GM12875 (cell line): ENCODE results near the gene AMBN.

ENCODE experiments used
- H3K4me3 ChIP-seq: one replicate; pipeline ENCODE4 v1.5.1; 2011; ENCODE audit warnings: low read depth, low read length, control low read depth
- TF ChIP-seq, protein P1 (sequence below): IDR thresholded peaks from 2 replicates; pipeline ENCODE4 v1.5.1; 2011; ENCODE audit warnings: low read depth, mild to moderate bottlenecking, control low read depth, inconsistent platforms, low read length, moderate library complexity, borderline replicate concordance; ENCODE audit not compliant: insufficient read depth

AMBN gene, protein sequence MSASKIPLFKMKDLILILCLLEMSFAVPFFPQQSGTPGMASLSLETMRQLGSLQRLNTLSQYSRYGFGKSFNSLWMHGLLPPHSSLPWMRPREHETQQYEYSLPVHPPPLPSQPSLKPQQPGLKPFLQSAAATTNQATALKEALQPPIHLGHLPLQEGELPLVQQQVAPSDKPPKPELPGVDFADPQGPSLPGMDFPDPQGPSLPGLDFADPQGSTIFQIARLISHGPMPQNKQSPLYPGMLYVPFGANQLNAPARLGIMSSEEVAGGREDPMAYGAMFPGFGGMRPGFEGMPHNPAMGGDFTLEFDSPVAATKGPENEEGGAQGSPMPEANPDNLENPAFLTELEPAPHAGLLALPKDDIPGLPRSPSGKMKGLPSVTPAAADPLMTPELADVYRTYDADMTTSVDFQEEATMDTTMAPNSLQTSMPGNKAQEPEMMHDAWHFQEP

DNA sequence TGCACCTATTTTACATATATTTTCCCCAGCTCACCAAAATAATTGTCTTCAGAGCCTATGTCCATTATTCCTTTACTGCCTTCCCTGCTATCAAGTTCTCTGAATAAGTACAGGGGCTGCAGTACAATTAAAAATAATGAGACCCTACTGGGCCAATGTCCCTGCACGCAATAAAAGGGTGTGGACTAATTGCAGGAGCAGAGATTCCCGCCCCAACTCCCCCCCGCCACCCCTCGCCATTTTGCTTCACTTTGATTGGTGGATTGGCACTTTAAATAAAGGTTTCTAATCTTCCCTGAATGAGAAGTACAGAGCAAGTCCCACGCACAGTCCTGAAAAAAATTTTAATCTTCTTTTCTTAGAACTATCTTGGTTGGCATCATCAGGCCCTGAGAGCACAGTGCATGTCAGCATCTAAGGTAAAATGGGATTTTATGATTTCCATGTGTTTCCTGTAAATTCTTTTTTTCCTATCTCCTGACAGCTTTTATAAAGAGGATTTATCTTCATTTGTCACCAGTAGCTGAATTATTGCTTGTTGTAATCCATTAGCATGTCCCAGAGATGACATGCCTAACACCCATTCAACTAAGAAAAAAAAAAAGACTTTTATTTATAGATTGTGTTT is at the start of gene AMBN:
Gene AMBN (plus strand): TSS at position 302 of the 628 bp plus-strand sequence. CDS start 103 bp downstream, at position 405.
- H3K4me3 ChIP-seq: no peak within 1 kb of the TSS
- TF ChIP-seq, protein P1, sequence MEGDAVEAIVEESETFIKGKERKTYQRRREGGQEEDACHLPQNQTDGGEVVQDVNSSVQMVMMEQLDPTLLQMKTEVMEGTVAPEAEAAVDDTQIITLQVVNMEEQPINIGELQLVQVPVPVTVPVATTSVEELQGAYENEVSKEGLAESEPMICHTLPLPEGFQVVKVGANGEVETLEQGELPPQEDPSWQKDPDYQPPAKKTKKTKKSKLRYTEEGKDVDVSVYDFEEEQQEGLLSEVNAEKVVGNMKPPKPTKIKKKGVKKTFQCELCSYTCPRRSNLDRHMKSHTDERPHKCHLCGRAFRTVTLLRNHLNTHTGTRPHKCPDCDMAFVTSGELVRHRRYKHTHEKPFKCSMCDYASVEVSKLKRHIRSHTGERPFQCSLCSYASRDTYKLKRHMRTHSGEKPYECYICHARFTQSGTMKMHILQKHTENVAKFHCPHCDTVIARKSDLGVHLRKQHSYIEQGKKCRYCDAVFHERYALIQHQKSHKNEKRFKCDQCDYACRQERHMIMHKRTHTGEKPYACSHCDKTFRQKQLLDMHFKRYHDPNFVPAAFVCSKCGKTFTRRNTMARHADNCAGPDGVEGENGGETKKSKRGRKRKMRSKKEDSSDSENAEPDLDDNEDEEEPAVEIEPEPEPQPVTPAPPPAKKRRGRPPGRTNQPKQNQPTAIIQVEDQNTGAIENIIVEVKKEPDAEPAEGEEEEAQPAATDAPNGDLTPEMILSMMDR: no peak

DNA sequence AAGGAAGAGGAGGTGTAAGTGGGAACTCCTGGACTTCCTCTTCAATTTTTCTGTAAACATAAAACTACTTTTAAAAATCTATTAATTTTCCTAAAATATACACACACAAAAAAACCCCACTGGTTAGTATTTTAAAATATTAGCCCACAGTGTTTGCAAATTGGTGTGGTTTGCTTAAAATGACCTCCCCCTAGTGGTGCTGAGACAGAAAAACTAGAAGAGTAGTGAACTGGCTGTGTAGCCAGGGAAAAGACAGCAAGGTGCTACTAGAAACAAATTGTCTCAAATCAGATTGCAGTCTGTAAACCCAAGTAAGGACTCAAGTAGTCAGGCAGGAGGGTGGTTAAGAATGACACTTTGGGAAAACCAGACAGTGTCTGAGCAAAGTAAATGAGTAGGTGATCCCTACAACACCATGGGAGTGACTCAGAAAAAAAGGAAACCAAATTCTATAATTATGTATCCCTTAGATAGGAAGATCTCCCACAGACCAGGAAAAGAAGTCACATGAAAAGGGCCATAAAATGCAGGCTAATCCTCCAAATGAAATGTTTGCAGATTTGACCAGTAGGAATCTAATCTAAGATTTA is 47.7 kb upstream of the AMBN start:
- no peak overlapping the region for H3K4me3 ChIP-seq
- TF ChIP-seq, protein P1: peak; percentile 45; the same call in 1 of the 2 replicates

GRCh38 chr4:70556856-70557255 is 35.2 kb upstream of the AMBN start:
- no peak overlapping the region for H3K4me3 ChIP-seq
- TF ChIP-seq, protein P1: no peak

DNA sequence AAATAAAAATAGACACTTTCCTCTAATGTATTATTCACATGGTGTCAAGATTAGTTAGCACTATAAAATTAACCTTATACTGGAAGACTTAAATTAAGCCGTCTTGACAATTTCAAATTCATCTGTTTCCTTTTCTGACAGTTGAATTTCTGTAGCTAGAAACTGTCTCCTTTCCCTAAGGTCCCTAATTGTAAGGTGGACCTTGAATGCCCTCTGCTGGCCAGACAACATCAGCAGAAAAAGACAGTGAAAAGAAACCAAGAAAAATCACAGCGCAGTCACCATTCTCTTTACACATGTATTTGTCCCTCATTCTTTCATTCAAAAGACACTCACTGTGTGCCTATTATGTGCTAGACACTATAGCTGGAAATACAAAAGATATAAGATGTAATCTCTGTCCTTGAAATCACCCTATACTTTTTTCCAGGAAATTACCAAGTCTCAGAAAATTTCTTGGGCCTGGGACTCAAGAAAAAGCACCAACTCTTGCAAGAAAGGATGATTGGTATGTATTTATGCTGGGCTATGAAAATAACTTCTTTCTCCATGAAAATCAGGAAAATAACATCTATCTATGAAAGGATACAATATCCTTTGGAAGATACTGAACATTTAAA is 32.7 kb upstream of the AMBN start:
- H3K4me3 ChIP-seq: no peak overlapping the region
- TF ChIP-seq, protein P1: peak; percentile 65

DNA sequence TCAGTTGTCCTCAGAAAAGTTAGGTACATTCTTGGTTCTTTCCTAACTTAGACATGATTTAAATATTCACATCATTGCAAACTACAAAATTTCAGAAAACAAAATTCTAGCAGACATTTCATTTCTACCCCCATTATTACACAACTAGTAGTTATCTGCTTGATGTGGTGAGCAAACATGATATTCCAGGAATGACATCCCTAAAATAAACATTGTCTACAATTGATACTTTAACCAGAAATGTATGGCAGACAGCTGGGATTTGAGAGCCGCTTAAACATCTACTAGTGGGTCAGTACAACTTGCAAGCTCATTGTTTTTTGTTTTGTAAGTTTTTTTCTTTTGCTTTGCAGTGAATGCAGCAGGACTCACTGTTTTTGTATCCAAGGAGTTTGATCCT is 32.1 kb upstream of the AMBN start:
- TF ChIP-seq, protein P1: no peak
- no peak overlapping the region for H3K4me3 ChIP-seq

DNA sequence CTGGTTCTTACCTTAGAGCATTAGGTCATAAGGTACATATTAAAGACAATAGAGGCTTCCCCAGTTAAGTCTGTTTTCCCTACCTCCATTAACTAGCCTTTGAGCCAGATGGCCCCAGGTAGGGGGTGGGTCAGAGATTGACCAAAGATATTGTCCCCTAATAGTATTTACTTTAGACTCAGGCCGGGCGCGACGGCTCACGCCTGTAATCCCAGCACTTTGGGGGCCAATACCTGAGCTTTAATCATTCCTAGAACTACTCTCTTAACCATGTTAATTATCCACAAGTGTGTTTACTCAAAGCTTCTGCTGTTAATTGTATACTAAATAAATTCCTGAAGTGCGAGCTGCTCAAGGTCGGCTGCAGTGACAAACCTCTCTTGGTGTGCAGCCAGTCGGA is 28.0 kb upstream of the AMBN start:
- H3K4me3 ChIP-seq: no peak overlapping the region
- TF ChIP-seq, protein P1: no peak
